Thoracic aorta (tissue), 2 donors: ENCODE results near the gene VASN. TPM values are rescaled to one million over a fixed set of nuclear protein-coding genes. Genes with fewer than 3 reads are reported as not detected.

Source experiments
- ATAC-seq: fragments of 150-250 bp; one replicate; pipeline ENCODE4 v1.8.0; 2017; ENCODE audit warnings: low read depth; ENCODE audit not compliant: insufficient number of reproducible peaks, low FRiP score
- DNase-seq: peaks from one replicate; pipeline ENCODE4 v3.0.0-alpha.2; 2020; ENCODE audit warnings: low spot score
- H3K27ac ChIP-seq, 2 donors: fragments of 200-600 bp; sonication (generic); 1 replicate in 1 of 2; 2 replicates in 1 of 2; pipeline ENCODE4 v1.5.1; 2016; ENCODE audit warnings: mild to moderate bottlenecking in 2 of 2, moderate library complexity in 2 of 2
- H3K27me3 ChIP-seq: fragments of 200-600 bp; sonication (generic); replicated peaks from 2 replicates; pipeline ENCODE4 v1.6.0; 2016; ENCODE audit warnings: mild to moderate bottlenecking; ENCODE audit not compliant: insufficient read depth
- H3K36me3 ChIP-seq: fragments of 200-600 bp; sonication (generic); one replicate; pipeline ENCODE4 v1.5.1; 2016
- H3K4me1 ChIP-seq, 2 donors: fragments of 200-600 bp; sonication (generic); 1 replicate in 1 of 2; 2 replicates in 1 of 2; pipeline versions ENCODE4 v1.5.1 to v1.6.0; 2016; ENCODE audit warnings: low read depth in 2 of 2, mild to moderate bottlenecking in 1 of 2; ENCODE audit not compliant: control insufficient read depth in 1 of 2
- H3K4me3 ChIP-seq: fragments of 200-600 bp; sonication (generic); 2 replicates; pipeline ENCODE4 v1.5.1; 2016; ENCODE audit warnings: mild to moderate bottlenecking
- H3K9me3 ChIP-seq: fragments of 200-600 bp; sonication (generic); 2 replicates; pipeline ENCODE4 v1.5.1; 2016
- CTCF ChIP-seq: fragments of 200-600 bp; sonication (generic); IDR thresholded peaks from one replicate; pipeline ENCODE4 v1.5.1; 2019; ENCODE audit warnings: antibody characterized with exemption
- total RNA-seq, 2 donors: library from RNA; depleted of rRNA; stranded (reverse); fragments of >200 nt; gene quantifications; one replicate each; pipeline versions ENCODE4 v1.1.0 to v1.2.3, GENCODE V29; 2016

VASN gene
- total RNA-seq, 2 donors from 2014 or later: 197 to 217 TPM

- no peak for DNase-seq
- H3K4me1 ChIP-seq: peaks cover 0 to 2% of the 10 kb centered on the region in 2 donors
- no peak overlapping the region for H3K27ac ChIP-seq
- H3K36me3 ChIP-seq: peaks cover 16% of the 10 kb centered on the region
- H3K27me3 ChIP-seq: no peaks in the 10 kb centered on the region
- H3K9me3 ChIP-seq: no peaks in the 10 kb centered on the region
- no peak for ATAC-seq
- H3K4me3 ChIP-seq: no peak overlapping the region
- TF ChIP-seq CTCF: no peak
Measured at GRCh38 chr16:4362476-4363135, 9.0 kb upstream of the VASN start.

- Histone ChIP-seq H3K4me3 (no peak overlapping the region), H3K27me3 (no peaks in the 10 kb centered on the region), H3K36me3 (peaks cover 12% of the 10 kb centered on the region), H3K27ac (no peak overlapping the region), H3K9me3 (no peaks in the 10 kb centered on the region), H3K4me1 (peaks cover 9 to 20% of the 10 kb centered on the region in 2 donors)
- DNase-seq (no peak), ATAC-seq (no peak)
- TF ChIP-seq CTCF: no peak
Measured at GRCh38 chr16:4364196-4365013, 7.2 kb upstream of the VASN start.

GRCh38 chr16:4365014-4365406 lies 6.6 kb upstream of the VASN start:
- ATAC-seq (no peak), DNase-seq (no peak)
- Histone ChIP-seq H3K27ac (no peak overlapping the region), H3K4me1 (peaks cover 15 to 26% of the 10 kb centered on the region in 2 donors), H3K4me3 (no peak overlapping the region), H3K9me3 (no peaks in the 10 kb centered on the region), H3K36me3 (peaks cover 12% of the 10 kb centered on the region), H3K27me3 (no peaks in the 10 kb centered on the region)
- no peak for TF ChIP-seq CTCF

GRCh38 chr16:4365615-4366014 lies 6.0 kb upstream of the VASN start:
- ATAC-seq: no peak
- no peaks in the 10 kb centered on the region for H3K9me3 ChIP-seq
- peaks cover 21 to 32% of the 10 kb centered on the region in 2 donors for H3K4me1 ChIP-seq
- H3K27me3 ChIP-seq: no peaks in the 10 kb centered on the region
- H3K4me3 ChIP-seq: no peak overlapping the region
- DNase-seq: no peak
- no peak overlapping the region for H3K27ac ChIP-seq
- TF ChIP-seq CTCF: no peak
- peaks cover 12% of the 10 kb centered on the region for H3K36me3 ChIP-seq

- DNase-seq (no peak), ATAC-seq (no peak)
- no peak overlapping the region for H3K27ac ChIP-seq
- H3K27me3 ChIP-seq: no peaks in the 10 kb centered on the region
- H3K9me3 ChIP-seq: no peaks in the 10 kb centered on the region
- TF ChIP-seq CTCF: no peak
- peaks cover 12% of the 10 kb centered on the region for H3K36me3 ChIP-seq
- H3K4me3 ChIP-seq: no peak overlapping the region
- peaks cover 23 to 36% of the 10 kb centered on the region in 2 donors for H3K4me1 ChIP-seq
Measured at GRCh38 chr16:4366016-4366415, 5.6 kb upstream of the VASN start.
